ENCODE measurements around the gene CCDC136.

The CCDC136 gene

DNA sequence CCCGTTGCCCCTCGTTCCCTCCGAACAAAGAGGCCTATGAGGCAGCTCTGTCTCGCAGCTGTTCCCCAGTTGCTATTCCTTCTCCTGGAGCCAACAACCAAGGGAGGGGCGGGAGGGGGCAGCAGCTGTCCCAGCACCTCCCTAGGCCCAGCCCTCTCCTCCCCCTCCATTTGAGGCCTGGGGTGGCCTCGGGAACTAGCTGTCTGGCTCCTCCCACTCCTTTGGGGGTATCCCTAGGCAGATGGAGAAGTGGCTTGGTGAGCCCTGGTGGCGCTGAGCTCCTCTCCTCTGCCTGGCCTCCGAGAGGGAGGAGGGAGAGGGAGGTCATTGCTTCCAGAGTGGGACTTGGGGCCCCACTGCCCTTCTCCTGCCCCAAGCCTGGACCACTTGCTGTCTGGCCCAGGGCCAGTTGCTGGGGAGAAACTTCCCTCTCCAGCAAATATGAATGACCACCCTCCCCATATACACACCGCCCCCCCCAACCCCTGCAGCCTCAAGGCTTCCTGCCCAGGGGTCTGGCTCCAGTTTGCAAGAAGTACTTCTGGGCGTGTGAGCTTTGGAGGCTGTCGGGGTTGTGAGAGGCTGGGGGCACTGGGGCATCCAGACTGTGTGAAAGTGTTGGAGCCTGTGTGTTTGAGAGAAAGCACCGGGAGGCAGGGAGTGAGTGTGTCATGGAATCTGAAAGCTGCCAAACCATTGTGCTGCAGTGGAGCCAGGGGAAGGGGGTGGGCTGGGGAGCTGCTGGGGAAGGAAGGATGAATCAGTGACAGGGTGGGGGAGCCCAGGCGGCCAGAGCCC is 41.6 kb downstream of the CCDC136 start:
- no peak for DNase-seq

- DNase-seq = no peak
Measured at GRCh38 chr7:128833946-128834325, 42.2 kb downstream of the CCDC136 start.

DNA sequence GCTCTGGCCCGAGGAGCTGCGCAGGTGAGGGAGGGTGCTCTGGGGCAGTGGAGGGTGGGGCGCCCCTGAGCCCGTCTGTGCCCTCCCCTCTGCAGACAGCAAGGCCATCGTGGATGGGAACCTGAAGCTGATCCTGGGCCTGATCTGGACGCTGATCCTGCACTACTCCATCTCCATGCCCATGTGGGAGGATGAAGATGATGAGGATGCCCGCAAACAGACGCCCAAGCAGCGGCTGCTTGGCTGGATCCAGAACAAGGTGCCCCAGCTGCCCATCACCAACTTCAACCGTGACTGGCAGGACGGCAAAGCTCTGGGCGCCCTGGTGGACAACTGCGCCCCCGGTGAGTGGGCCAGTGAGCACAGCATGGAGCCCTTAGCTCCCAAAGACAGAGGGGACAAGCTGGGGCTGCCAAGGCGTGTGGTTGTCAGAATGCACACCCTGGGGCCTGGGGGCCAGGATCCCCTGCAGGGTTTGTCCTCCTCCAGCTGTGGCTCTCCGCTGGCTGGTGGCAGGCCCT is 43.5 kb downstream of the CCDC136 start:
- no peak for DNase-seq

DNA sequence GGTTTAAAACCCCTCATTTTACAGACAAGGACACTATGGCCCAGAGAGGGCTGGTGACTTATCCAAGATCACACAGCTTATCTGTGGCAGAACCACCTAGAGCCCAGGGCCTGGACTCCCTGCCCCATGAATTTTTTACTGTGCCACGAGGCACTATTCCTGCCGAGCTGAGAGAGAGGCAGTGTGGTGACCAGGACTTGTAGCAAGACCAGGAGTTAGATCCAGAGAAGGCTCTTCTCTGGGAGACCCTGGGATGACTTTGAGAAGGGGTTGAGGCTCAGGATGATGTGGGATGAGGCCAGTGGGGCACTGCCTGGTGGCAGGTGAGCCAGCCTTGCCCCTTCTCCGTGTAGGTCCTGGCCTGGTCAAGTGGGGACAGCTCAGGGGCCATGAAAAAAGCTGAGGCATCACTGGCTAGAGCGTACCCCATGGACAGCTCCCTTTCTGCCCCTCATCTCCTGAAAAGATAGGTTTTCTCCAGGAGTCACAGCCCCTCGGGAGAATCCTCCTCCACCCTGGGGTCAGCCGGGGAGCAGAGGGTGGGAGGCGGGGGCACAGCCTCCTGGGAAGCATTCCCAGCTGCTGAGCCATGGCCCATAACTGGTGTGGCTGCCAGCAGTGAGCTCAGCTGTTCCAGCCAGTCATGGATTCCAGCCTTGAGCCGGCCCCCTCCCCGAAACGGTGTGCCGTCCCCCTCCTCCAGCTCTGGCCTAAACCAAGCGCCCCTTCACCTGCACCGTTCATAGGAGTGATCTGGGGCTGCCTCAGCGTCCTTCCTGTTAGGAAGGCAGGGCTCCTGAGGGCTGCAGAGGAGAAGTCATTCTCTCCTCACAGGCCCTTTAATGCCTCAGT is 44.2 kb downstream of the CCDC136 start:
- no peak for DNase-seq

DNA sequence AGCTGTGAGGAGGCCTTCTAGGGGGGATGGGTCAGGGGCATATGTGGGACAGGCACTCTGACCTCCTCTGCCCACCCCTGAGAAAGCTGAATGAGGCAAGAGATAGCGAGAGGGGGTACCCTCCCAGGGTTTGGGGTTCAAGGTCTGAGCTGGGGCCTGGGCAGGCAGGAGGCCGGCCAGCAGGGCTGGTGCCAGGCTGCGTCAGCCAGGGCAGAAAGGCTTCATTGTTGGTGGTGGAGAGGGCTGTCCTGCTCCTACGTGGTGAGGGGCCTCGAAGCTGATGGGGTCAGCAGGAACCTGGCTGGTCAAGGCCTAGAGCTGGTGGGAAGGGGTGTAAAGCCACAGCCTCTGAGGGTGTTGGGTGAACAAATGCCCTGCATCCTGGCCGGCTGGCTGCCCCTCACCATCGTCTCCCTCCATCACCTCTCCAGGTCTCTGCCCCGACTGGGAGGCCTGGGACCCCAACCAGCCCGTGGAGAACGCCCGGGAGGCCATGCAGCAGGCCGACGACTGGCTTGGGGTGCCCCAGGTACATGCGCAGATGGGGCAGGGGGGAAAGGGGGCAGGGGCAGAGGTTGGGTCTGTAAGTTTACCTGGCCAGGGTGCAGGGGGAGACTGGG is 45.1 kb downstream of the CCDC136 start:
- no peak for DNase-seq

- DNase-seq = no peak
Measured at GRCh38 chr7:128837521-128837921, 45.8 kb downstream of the CCDC136 start.

GRCh38 chr7:128838109-128838779 is 46.5 kb downstream of the CCDC136 start:
- DNase-seq = no peak

DNA sequence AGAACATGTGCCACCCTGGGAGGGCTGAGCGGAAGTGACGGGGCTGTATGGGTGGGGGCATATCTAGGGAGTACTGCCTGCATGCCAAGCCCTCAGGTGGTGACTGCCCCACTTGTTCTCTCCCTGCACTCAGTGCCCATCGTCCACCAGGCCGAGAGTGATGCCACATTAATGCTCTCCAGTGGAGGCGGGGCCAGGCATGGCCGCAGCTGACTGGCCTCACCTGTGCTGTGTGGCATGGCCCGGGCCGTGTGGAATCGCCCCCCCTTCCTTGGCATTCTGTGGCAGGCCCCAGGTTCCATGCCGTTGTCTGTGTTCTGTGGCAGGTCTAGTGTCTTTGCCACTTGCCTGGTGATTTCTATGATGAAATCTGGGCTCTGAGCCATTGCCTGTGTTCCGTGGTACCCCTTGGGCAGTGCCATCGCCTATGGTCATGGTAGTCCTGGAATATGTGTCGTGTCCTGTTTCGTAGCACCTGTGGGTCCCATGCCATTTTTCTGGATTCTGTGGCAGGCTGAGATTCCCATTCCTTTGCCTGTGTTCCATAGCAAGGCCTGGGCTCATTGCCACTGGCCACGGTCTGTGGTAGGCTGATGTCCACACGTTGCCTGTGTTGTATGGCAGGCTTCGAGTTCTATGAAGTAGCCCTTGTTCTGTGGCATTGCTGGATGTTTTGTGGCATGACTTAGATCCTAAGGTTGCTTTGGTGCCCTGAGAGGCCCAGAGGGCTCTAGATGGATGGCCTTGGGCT is 47.4 kb downstream of the CCDC136 start:
- DNase-seq = no peak

- no peak for DNase-seq
Measured at GRCh38 chr7:128839751-128840177, 48.0 kb downstream of the CCDC136 start.

- DNase-seq = no peak
Measured at GRCh38 chr7:128840326-128841170, 48.8 kb downstream of the CCDC136 start.

GRCh38 chr7:128841171-128841690 is 49.5 kb downstream of the CCDC136 start:
- DNase-seq = no peak

GRCh38 chr7:128841921-128842673 is 50.3 kb downstream of the CCDC136 start:
- DNase-seq = peak; percentile 8 to 29

- DNase-seq = no peak
Measured at GRCh38 chr7:128842674-128843641, 51.2 kb downstream of the CCDC136 start.

DNA sequence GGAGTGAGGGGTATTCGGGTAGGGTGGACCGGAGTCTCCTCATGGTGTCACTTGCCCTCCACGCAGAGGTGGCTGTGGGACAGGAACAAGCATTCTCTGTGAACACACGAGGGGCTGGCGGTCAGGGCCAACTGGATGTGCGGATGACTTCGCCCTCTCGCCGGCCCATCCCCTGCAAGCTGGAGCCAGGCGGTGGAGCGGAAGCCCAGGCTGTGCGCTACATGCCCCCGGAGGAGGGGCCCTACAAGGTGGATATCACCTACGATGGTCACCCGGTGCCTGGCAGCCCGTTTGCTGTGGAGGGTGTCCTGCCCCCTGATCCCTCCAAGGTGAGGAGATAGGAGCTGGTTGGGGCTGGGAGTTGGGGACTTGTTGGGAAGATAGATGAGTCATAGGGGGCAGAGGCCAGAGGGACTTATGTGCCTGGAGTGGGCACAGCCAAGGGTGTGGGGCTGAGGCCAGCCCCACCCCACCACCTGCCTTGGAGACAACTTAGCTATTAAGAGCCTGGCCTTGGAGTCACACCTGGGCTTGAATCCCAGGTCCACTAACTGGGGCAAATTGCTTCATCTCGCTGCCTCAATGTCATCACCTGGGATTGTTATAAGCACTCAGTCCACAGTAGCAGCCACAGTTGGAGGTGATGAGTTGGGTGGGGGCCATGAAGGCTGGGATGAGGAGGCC is 52.3 kb downstream of the CCDC136 start:
- no peak for DNase-seq

DNA sequence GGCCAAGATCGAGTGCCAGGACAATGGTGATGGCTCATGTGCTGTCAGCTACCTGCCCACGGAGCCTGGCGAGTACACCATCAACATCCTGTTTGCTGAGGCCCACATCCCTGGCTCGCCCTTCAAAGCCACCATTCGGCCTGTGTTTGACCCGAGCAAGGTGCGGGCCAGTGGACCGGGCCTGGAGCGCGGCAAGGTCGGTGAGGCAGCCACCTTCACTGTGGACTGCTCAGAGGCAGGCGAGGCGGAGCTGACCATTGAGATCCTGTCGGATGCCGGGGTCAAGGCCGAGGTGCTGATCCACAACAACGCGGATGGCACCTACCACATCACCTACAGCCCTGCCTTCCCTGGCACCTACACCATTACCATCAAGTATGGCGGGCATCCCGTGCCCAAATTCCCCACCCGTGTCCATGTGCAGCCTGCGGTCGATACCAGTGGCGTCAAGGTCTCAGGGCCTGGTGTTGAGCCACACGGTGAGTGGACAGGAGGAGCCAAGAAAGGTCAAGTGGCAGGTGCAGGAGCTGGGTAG is 53.1 kb downstream of the CCDC136 start:
- DNase-seq = no peak

GRCh38 chr7:128845475-128845874 is 53.7 kb downstream of the CCDC136 start:
- no peak for DNase-seq

- DNase-seq = no peak
Measured at GRCh38 chr7:128845987-128846386, 54.2 kb downstream of the CCDC136 start.
